ENCODE data around the gene MS4A8.
"Not testable (repeated sequence)": the region's sequence is repeated elsewhere in the genome, so short reads cannot be mapped to it uniquely, and the experiment has no call there.

MS4A8 gene, protein sequence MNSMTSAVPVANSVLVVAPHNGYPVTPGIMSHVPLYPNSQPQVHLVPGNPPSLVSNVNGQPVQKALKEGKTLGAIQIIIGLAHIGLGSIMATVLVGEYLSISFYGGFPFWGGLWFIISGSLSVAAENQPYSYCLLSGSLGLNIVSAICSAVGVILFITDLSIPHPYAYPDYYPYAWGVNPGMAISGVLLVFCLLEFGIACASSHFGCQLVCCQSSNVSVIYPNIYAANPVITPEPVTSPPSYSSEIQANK

DNA sequence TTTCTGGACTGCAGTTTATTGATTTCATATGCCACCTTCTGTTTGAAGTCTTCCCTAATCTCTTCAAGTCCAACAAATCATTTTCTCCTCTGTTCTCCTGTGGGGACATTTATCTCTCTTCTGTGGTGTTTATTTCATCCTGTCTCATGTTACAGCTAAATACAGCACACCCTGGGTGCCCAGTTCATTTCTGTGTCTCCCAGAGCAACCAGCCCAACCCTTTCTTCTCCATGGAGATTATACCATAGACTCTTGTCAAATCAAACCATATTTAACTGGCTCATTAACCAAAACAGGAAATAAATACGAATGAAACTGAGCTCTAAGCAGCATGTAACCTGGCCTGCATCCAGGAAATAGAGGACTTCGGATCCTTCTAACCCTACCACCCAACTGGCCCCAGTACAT, at the start of gene MS4A8:
MS4A8 (plus strand) TSS at position 329 of the 408 bp plus-strand sequence. CDS start 1,249 bp downstream, outside the sequence.
- no peak for DNase-seq

- no peak for DNase-seq
Measured at GRCh38 chr11:60657888-60658287, 41.5 kb upstream of the MS4A8 start.

GRCh38 chr11:60658409-60658808, 41.0 kb upstream of the MS4A8 start:
- DNase-seq: no peak

DNA sequence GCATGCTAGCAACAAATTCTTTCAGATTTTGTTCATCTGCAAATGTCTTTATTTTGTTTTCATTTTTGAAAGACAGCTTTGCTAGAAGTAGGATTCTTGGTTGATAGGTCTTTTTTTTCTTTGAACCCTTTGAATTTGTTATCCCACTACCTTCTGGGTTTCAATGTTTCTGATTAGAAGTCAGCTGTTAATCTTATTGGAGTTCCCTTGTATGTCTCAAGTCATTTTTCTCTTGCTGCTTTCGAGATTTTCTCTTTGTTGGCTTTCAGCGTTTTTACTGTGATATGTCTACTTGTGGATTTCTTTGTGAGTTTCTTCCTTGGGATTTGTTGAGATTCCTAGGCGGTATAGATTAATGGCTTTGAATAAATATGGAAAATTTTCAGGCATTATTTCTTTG, 27.2 kb upstream of the MS4A8 start:
- DNase-seq: no peak

GRCh38 chr11:60678231-60678630, 21.2 kb upstream of the MS4A8 start:
- not testable (repeated sequence) for DNase-seq

DNA sequence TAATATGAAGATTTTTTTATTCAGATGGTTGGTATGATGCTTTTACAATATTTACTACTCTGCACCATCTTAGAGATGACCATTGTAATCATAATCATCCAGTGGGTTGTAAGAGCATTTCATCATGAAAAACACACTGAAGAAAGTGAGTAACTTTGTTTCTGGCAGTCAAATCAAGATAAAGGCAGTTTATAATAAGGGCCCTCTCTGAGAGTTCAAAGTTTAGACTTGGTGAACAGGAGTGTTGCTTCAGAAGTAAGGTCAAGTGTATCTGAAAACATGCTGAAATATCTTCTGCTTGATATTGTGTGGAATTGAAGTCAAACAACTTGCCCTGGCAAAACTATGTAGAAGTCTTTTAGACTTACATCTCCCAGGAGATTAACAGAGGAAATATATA, 19.5 kb upstream of the MS4A8 start:
- no peak for DNase-seq

DNA sequence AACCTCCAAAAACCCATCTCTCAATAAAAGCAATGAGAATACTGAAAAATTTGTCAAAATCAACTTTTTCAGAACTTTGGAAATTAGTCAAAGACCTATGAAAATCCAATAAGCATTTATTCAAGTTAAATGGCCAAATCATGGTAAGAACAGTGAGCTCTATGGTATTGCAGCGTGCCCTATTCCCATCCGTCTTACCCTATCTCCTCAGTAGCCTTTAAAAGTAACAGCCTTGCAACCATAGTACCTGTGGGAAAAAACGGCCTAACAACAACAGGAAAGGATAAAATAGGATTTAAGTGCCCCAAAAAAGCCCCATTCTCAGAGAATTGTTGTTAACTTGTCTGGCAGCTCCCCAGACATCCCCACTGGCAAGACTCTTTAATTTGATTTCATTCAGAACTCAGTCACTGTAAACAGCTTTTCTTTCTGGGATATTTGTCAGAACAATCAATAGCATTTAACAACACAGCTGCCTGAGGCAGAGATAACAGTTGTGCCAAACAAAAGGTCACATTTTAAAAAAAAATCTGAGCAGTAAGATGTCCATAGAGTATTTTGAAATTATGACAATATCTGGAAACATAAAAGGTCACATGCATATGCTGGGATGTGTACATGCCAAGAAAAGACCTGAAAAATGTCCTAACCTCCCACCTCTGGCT, 18.8 kb upstream of the MS4A8 start:
- DNase-seq: no peak

GRCh38 chr11:60684541-60684848, 14.9 kb upstream of the MS4A8 start:
- not testable (repeated sequence) for DNase-seq

DNA sequence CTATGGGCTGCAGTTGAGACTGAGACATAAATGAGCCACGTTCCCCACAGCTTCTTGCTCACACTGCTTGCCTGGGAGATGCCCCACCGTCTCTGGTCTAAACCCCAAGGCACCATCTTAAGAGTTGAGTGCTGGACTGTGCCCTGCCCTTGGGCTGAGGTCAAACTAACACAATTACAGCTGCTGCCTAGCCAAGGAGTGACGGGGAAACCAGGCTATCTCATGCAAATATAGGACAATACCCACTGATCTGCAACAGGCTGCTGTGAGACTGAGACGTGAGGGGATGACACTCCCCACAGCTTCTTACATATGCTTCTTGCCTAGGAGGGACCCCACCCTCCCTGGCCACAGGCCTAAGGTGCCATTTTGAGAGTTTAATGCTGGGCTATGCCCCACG, 7.8 kb upstream of the MS4A8 start:
- DNase-seq: no peak

DNA sequence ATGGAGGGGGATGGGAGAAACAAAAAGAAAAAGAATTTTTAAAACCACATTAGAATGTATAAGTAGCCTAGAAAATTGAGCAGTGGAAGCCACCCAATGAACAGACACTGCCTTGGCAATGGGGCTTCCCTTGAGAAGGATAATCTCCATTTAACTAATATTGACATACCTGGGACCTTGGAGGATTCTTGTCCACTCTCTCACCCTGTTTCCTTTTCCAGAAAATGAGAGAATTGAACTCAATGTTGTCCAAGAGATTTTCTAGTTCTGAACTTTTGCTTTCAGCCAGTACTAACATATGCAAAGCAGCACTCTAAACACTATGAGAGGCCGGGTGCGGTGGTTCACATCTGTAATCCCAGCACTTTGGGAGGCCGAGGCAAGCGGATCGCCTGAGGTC, 524 bp downstream of the MS4A8 start:
- no peak for DNase-seq

DNA sequence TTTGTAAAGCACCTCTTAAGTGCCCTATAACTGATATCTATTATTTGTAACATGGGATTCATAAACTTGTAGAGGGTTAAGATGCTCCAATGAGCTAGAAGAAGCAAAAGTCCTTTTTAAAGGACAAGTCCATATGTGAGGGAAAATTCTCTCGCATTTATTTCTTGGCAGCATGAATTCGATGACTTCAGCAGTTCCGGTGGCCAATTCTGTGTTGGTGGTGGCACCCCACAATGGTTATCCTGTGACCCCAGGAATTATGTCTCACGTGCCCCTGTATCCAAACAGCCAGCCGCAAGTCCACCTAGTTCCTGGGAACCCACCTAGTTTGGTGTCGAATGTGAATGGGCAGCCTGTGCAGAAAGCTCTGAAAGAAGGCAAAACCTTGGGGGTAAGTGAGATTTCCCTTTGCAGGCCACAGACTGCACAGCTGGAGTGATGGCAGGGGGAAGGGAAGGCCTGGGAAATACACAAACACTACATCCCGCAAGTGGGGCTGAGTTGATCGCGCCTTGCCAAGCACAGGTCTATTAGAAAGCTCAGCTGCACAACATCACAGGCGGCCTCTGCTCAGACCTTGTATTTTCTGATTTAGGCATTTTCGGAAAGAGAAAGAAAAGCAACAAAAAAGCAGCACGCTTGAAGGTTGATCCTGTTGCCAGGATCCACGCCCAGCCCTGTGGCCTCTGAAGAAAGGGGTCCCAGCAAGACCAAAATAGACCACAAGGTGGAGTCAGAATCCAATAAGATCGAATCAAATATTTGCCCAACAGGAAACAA, 1.5 kb downstream of the MS4A8 start:
- DNase-seq: no peak

GRCh38 chr11:60701469-60701818, 2.0 kb downstream of the MS4A8 start:
- no peak for DNase-seq

- DNase-seq: no peak
Measured at GRCh38 chr11:60703374-60703773, 4.0 kb downstream of the MS4A8 start.

GRCh38 chr11:60705895-60706294, 6.5 kb downstream of the MS4A8 start:
- no peak for DNase-seq

DNA sequence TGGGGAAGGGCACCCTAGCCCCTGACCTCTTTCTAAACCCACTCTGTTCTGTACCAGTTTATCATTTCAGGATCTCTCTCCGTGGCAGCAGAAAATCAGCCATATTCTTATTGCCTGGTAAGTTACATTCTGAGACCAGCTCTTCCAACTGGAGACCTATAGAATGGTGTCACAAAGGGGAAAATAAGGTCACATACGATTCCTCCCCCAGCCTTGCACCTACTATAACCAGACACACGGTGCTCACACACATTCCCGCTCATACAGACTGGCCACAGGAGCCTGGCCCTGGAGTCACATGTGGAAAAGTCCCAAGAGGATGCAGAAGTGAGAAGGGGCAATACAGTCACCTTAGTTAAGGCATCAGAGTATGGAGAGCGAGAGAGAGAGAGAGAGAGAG, 7.5 kb downstream of the MS4A8 start:
- no peak for DNase-seq

- DNase-seq: no peak
Measured at GRCh38 chr11:60710482-60710881, 11.1 kb downstream of the MS4A8 start.

DNA sequence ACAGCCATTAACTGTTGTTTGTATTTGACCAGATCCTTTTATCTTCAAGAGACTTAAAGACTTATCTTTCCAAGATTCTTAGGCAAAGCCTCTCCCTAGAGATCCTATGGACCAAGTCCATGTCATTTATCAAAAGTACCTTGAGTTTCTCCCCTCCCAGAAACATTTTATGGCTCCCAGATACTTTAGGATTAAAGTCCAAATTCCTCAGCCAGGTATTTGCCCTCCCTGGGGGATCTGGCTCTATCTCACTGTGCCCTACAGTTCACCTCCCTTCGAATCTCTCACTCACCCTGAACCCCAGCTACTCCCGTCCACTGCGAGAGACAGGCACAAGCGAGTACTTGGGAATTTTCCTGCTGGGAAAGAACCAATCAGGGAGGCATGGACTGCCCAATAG, 11.9 kb downstream of the MS4A8 start:
- no peak for DNase-seq

GRCh38 chr11:60713423-60713822, 14.0 kb downstream of the MS4A8 start:
- not testable (repeated sequence) for DNase-seq

DNA sequence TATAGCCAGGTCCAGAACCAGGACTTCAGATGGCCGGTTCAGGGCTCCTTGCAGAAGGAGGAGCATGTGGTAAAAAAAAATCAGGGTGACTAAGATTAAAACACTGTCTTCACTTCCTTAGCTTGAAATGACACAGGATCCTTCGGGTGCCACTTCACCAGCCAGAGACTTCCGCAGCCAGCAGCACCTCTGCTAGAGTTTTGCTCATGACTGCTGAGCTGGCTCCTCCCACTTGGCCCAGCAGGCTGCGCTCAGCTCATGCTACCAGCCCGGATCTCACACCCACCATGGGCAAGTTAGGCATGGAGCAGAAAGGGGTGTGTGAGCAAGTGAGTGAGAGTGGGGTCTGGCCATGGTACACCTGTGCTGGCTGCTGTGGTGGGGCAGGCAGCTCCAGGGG, 18.5 kb downstream of the MS4A8 start:
- DNase-seq: no peak

- DNase-seq: no peak
Measured at GRCh38 chr11:60718524-60719316, 19.3 kb downstream of the MS4A8 start.

GRCh38 chr11:60719391-60719790, 20.0 kb downstream of the MS4A8 start:
- no peak for DNase-seq

DNA sequence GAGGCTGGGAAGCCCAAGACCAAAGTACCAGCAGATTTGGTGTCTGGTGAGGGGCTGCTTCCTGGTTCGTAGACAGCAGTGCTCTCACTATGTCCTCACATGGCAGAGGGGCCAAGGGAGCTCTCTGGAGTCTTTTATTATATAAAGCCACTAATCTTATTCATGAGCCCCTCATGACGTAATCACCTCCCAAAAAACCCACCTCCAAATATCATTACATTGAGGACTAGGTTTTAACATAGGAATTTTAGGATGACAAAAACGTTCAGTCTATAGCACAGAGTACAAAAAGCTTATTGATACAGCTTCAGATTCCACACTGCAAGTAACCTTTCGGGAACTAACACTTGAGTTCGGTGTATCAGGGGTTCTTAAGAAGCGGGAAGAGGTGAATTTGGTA, 21.0 kb downstream of the MS4A8 start:
- no peak for DNase-seq

DNA sequence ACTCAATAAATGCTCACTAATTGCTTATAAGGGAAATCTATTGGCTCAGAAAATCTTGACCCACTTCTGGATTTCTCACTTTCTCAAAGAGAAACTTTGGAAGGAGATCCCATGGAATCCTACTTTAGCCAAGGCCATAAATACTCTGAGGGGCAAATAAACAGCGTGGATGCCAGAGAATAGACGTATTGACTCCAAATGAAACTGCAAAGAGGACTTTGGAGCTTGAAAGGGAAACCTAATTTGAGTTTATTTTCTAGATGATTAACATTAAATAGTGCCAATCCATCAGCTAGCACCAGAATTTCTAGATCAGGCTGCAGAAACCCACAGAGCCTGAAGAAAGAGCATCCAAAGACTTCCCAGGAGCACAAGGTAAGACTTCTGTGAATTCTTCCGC, 25.0 kb downstream of the MS4A8 start, which contains the start of gene MS4A18:
MS4A18 (plus strand) TSS at position 301 of the 400 bp plus-strand sequence.
- no peak for DNase-seq

All from DMS 273 treated with DMSO at 0.1 percent for 48 hours (cell line).